Endodermal cell (in vitro differentiated cells): ENCODE results near the gene KDM6A. TPM values are rescaled to one million over a fixed set of nuclear protein-coding genes. Genes with fewer than 3 reads are reported as not detected.

ENCODE experiments used
- DNase-seq: peaks from one replicate; pipeline ENCODE4 v3.0.0-alpha.2; 2017
- H3K27ac ChIP-seq: 2 replicates; pipeline ENCODE4 v1.5.1; 2013; ENCODE audit warnings: mild to moderate bottlenecking, low read depth, low read length, moderate library complexity
- H3K27me3 ChIP-seq: 2 replicates; pipeline ENCODE4 v1.6.1; 2013; ENCODE audit warnings: mild to moderate bottlenecking, low read length, moderate library complexity; ENCODE audit not compliant: insufficient read depth, control insufficient read depth, poor library complexity, severe bottlenecking
- H3K36me3 ChIP-seq: 2 replicates; pipeline ENCODE4 v1.7.0; 2013; ENCODE audit warnings: mild to moderate bottlenecking, low read length, moderate library complexity; ENCODE audit not compliant: control insufficient read depth, insufficient read depth
- H3K4me1 ChIP-seq: one replicate; pipeline ENCODE4 v1.7.0; 2013; ENCODE audit warnings: low read length; ENCODE audit not compliant: control insufficient read depth, insufficient read depth
- H3K4me3 ChIP-seq: 2 replicates; pipeline ENCODE4 v1.5.1; 2013; ENCODE audit warnings: mild to moderate bottlenecking, low read length, moderate library complexity
- H3K9ac ChIP-seq: 2 replicates; pipeline ENCODE4 v1.6.1; 2013; ENCODE audit warnings: mild to moderate bottlenecking, low read length, moderate library complexity; ENCODE audit not compliant: poor library complexity, severe bottlenecking; ENCODE audit errors: extremely low read depth
- H3K9me3 ChIP-seq: 2 replicates; pipeline ENCODE4 v1.6.1; 2013; ENCODE audit warnings: mild to moderate bottlenecking, low read length, moderate library complexity; ENCODE audit not compliant: control insufficient read depth
- H3K27ac Mint-ChIP-seq: 2 replicates; pipeline ENCODE4 v1.8.0; 2020; ENCODE audit warnings: mixed read lengths
- H3K27me3 Mint-ChIP-seq: 2 replicates; pipeline ENCODE4 v1.8.0; 2021; ENCODE audit warnings: mild to moderate bottlenecking, mixed read lengths; ENCODE audit not compliant: insufficient read depth
- H3K36me3 Mint-ChIP-seq: 2 replicates; pipeline ENCODE4 v1.8.0; 2020; ENCODE audit warnings: low read depth, mixed read lengths
- H3K4me1 Mint-ChIP-seq: 2 replicates; pipeline ENCODE4 v1.8.0; 2020; ENCODE audit warnings: mixed read lengths
- H3K4me3 Mint-ChIP-seq: 2 replicates; pipeline ENCODE4 v1.8.0; 2020; ENCODE audit warnings: mild to moderate bottlenecking, moderate library complexity, mixed read lengths
- H3K9me3 Mint-ChIP-seq: 2 replicates; pipeline ENCODE4 v1.8.0; 2020; ENCODE audit warnings: mild to moderate bottlenecking, mixed read lengths
- WGBS, 2 experiments: methylation state at CpG; one replicate each; pipeline versions ENCODE4 v1.1.5 to v1.1.7; 2013; ENCODE audit warnings: missing lambda C conversion rate in 2 of 2, mixed read lengths in 1 of 2; ENCODE audit not compliant: insufficient coverage in 1 of 2, insufficient read length in 1 of 2; 5-methylcytosine and 5-hydroxymethylcytosine counted together
- total RNA-seq, 2 donors: library from RNA; stranded (reverse); fragmentation: NEBNext Ultra II Directional in 1 of 2; extraction: Animal tissue kit (Norgen Biotek cat#: 25700) in 1 of 2; gene quantifications; 2 replicates in 1 of 2; 3 replicates in 1 of 2; pipeline ENCODE4 v1.2.1, GENCODE V29; 2021
- TF ChIP-seq, protein P1 (sequence below): fragments of 200-600 bp; sonication (generic); conservative IDR thresholded peaks from 2 replicates; pipeline ENCODE4 v1.5.0; 2021; ENCODE audit warnings: antibody characterized with exemption, mild to moderate bottlenecking

The KDM6A gene
- total RNA-seq, 2 donors from 2014 or later = 62.1 to 64.6 TPM

DNA sequence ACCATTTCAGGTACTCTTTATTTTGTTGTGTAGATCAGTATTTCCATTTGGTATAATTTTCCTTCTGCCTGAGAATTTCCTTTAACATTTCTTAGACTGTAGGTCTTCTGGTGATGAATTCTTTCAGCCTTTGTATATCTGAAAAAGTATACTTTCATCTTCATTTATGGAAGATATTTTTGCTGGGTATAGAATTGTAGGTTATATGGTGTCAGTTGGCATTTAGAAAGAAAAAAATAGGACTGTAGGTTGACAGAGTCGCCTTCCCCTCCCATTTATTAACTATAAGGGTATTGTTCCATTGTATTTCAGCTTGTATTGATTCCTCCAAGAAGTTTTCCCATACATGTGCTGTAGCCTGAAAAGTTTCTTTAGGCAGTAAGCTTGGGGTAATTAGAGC lies 71.9 kb downstream of the KDM6A start:
- H3K4me1 Mint-ChIP-seq = peaks cover 8% of the 10 kb centered on the region
- H3K9me3 ChIP-seq = peaks cover 28% of the 10 kb centered on the region
- no peak overlapping the region for H3K9ac ChIP-seq
- no peak overlapping the region for H3K27ac ChIP-seq
- H3K27me3 ChIP-seq = no peaks in the 10 kb centered on the region
- H3K27me3 Mint-ChIP-seq = no peaks in the 10 kb centered on the region
- DNase-seq = no peak
- no peak overlapping the region for H3K4me3 Mint-ChIP-seq
- no peak overlapping the region for H3K4me3 ChIP-seq
- no peaks in the 10 kb centered on the region for H3K36me3 ChIP-seq
- TF ChIP-seq, protein P1, sequence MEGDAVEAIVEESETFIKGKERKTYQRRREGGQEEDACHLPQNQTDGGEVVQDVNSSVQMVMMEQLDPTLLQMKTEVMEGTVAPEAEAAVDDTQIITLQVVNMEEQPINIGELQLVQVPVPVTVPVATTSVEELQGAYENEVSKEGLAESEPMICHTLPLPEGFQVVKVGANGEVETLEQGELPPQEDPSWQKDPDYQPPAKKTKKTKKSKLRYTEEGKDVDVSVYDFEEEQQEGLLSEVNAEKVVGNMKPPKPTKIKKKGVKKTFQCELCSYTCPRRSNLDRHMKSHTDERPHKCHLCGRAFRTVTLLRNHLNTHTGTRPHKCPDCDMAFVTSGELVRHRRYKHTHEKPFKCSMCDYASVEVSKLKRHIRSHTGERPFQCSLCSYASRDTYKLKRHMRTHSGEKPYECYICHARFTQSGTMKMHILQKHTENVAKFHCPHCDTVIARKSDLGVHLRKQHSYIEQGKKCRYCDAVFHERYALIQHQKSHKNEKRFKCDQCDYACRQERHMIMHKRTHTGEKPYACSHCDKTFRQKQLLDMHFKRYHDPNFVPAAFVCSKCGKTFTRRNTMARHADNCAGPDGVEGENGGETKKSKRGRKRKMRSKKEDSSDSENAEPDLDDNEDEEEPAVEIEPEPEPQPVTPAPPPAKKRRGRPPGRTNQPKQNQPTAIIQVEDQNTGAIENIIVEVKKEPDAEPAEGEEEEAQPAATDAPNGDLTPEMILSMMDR = no peak
- WGBS, 2 experiments = no CpG with 5 or more reads among the region's 1 CpG
- H3K9me3 Mint-ChIP-seq = peaks cover 56% of the 10 kb centered on the region
- no peaks in the 10 kb centered on the region for H3K4me1 ChIP-seq
- H3K36me3 Mint-ChIP-seq = peaks cover 4% of the 10 kb centered on the region
- H3K27ac Mint-ChIP-seq = no peak overlapping the region

DNA sequence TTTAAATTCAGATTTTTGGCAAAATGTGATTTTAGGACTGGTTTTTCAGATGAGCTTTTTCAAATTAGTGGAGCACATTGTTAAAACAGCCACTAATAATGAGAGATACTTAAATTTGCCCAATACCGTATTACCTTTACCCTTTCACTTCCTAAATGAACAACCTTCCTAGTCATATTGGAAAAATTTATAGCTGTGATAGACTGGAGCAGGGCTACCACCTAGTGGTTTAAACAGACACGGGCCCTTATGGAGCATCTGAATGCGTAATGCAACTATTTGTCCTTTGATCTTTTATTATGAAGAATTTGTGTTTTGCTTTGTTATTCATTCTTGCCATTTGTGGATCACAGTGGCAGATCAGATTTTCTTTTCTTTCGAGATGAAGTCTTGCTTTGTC lies 72.7 kb downstream of the KDM6A start:
- Histone ChIP-seq H3K9ac (no peak overlapping the region), H3K4me1 (no peaks in the 10 kb centered on the region), H3K36me3 (no peaks in the 10 kb centered on the region), H3K9me3 (peaks cover 28% of the 10 kb centered on the region), H3K4me3 (no peak overlapping the region), H3K27ac (no peak overlapping the region), H3K27me3 (no peaks in the 10 kb centered on the region)
- Mint-ChIP-seq H3K9me3 (peaks cover 55% of the 10 kb centered on the region), H3K27ac (no peak overlapping the region), H3K4me1 (peaks cover 14% of the 10 kb centered on the region), H3K27me3 (no peaks in the 10 kb centered on the region), H3K4me3 (no peak overlapping the region), H3K36me3 (no peaks in the 10 kb centered on the region)
- TF ChIP-seq, protein P1 = peak; percentile 58
- no peak for DNase-seq
- 92 to 100% methylated on average over 2 to 3 of the region's 4 CpGs for WGBS, 2 experiments

DNA sequence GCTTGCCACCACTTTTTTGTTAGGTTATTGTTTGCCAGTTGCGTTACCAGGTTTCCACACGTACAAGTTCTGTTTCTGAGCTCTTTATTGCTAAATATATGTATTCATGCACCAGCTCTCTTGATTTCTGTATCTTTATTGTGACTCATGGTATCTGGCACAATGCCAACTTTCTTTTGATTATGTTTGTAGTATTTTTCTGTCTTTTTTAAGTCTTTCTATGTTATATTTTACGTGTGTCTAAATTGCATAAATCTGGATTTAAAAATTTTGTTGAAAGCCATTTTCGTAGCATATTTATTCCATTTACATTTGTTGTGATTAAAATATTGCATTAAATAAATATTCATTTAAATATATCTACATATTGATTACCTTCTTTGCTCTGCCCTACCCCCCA lies 73.8 kb downstream of the KDM6A start:
- no peaks in the 10 kb centered on the region for H3K27me3 Mint-ChIP-seq
- no peak overlapping the region for H3K4me3 Mint-ChIP-seq
- Histone ChIP-seq H3K36me3 (no peaks in the 10 kb centered on the region), H3K27ac (no peak overlapping the region), H3K9ac (no peak overlapping the region), H3K4me1 (no peaks in the 10 kb centered on the region), H3K4me3 (no peak overlapping the region), H3K27me3 (no peaks in the 10 kb centered on the region), H3K9me3 (peaks cover 28% of the 10 kb centered on the region)
- no peak for DNase-seq
- H3K36me3 Mint-ChIP-seq = no peaks in the 10 kb centered on the region
- peaks cover 14% of the 10 kb centered on the region for H3K4me1 Mint-ChIP-seq
- 100% methylated on average over 1 of the region's 4 CpGs; no CpG with 5 or more reads in 1 of the 2 experiments for WGBS, 2 experiments
- peaks cover 58% of the 10 kb centered on the region for H3K9me3 Mint-ChIP-seq
- H3K27ac Mint-ChIP-seq = no peak overlapping the region
- TF ChIP-seq, protein P1 = no peak
